Measurements from ENCODE around the gene TDP1.

TDP1 gene

GRCh38 chr14:90056826-90057225 is 101.1 kb downstream of the TDP1 start:
- TF ChIP-seq, protein P1, sequence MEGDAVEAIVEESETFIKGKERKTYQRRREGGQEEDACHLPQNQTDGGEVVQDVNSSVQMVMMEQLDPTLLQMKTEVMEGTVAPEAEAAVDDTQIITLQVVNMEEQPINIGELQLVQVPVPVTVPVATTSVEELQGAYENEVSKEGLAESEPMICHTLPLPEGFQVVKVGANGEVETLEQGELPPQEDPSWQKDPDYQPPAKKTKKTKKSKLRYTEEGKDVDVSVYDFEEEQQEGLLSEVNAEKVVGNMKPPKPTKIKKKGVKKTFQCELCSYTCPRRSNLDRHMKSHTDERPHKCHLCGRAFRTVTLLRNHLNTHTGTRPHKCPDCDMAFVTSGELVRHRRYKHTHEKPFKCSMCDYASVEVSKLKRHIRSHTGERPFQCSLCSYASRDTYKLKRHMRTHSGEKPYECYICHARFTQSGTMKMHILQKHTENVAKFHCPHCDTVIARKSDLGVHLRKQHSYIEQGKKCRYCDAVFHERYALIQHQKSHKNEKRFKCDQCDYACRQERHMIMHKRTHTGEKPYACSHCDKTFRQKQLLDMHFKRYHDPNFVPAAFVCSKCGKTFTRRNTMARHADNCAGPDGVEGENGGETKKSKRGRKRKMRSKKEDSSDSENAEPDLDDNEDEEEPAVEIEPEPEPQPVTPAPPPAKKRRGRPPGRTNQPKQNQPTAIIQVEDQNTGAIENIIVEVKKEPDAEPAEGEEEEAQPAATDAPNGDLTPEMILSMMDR (IDR thresholded peaks at IDR 0.05; ENCODE audit: insufficient read depth, low read depth, low read length, missing control alignments), result no peak
- no peak overlapping the region for H3K4me3 ChIP-seq (ENCODE audit: low read depth, low read length)
- DNase-seq (ENCODE audit: low read depth), result no peak

DNA sequence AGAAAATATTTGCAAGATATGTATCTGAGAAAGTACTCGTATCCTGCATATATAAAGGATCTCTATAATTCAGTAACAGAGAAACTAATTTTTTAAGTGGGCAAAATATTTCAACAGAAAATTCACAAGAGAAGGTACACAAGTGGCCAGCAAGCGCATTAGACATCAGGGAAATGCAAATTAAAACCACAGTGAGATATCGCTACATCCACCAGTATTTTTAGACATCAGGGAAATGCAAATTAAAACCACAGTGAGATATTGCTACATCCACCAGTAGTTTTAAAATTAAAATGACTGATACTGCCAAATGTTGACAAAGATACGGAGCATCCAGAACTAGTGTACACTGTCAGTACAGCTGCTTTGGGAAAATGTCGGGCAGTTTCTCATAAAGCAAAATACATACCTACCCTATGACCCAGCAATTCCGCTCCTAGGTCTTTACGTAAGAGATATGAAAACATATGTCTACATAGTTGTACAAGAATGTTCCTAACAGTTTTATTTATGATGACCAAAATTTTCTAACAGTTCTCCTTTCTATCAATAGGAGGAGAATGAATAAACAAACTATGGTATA is 103.2 kb downstream of the TDP1 start:
- TF ChIP-seq, protein P1 (IDR thresholded peaks at IDR 0.05; ENCODE audit: insufficient read depth, low read depth, low read length, missing control alignments), result no peak
- no peak for DNase-seq (ENCODE audit: low read depth)
- H3K4me3 ChIP-seq (ENCODE audit: low read depth, low read length), result no peak overlapping the region

GRCh38 chr14:90060312-90060964 is 104.7 kb downstream of the TDP1 start:
- DNase-seq (ENCODE audit: low read depth), result peak; percentile 72
- TF ChIP-seq, protein P1 (IDR thresholded peaks at IDR 0.05; ENCODE audit: insufficient read depth, low read depth, low read length, missing control alignments), result peak; percentile 53
- H3K4me3 ChIP-seq (ENCODE audit: low read depth, low read length), result peak overlapping the region; percentile 64

- peak; percentile 19 for DNase-seq (ENCODE audit: low read depth)
- TF ChIP-seq, protein P1 (IDR thresholded peaks at IDR 0.05; ENCODE audit: insufficient read depth, low read depth, low read length, missing control alignments), result no peak
- peak overlapping the region; percentile 64 for H3K4me3 ChIP-seq (ENCODE audit: low read depth, low read length)
Measured at GRCh38 chr14:90060965-90061684, 105.4 kb downstream of the TDP1 start.

- TF ChIP-seq, protein P1 (IDR thresholded peaks at IDR 0.05; ENCODE audit: insufficient read depth, low read depth, low read length, missing control alignments), result no peak
- peak within 1 kb of the TSS; percentile 64 for H3K4me3 ChIP-seq (ENCODE audit: low read depth, low read length)
- no peak for DNase-seq (ENCODE audit: low read depth)
Measured at GRCh38 chr14:90061685-90062126, 106.0 kb downstream of the TDP1 start, which contains the start of gene KCNK13. Gene KCNK13 (plus strand): TSS chr14:90061994. CDS start chr14:90062206, 212 bp downstream.

DNA sequence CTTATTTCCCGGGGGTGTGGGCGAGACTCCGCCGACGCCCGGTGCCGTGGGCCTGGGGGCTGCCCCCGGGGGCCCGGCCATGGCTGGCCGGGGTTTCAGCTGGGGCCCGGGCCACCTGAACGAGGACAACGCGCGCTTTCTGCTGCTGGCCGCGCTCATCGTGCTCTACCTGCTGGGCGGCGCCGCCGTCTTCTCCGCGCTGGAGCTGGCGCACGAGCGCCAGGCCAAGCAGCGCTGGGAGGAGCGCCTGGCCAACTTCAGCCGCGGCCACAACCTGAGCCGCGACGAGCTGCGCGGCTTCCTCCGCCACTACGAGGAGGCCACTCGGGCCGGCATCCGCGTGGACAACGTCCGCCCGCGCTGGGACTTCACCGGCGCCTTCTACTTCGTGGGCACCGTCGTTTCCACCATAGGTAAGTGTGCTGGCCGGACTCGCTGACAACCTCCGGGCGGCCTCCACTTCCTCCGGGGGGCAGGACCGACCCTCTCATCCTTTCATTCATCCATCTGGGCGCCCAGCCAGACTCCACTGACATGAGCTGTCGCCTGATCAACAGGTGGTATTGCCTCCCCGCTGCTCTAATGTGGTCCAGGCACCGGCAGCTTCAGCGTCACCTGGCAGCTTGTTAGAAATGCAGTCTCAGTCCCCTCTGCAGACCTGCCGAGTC is 106.5 kb downstream of the TDP1 start:
- no peak for DNase-seq (ENCODE audit: low read depth)
- H3K4me3 ChIP-seq (ENCODE audit: low read depth, low read length), result peak overlapping the region; percentile 7; the same call in 1 of the 2 replicates

More for the DNA sequence above, 106.5 kb downstream of the TDP1 start:
- TF ChIP-seq, protein P1 (IDR thresholded peaks at IDR 0.05; ENCODE audit: insufficient read depth, low read depth, low read length, missing control alignments), result no peak
